BE2C (cell line): ENCODE data around the gene FCF1.

Experiments used
- DNase-seq: peaks from one replicate; pipeline ENCODE4 v3.0.0-alpha.2; 2020
- H3K27me3 ChIP-seq: fragments of 250-450 bp; sonication (Bioruptor Pico); 2 replicates; pipeline ENCODE4 v1.5.1; 2020; ENCODE audit warnings: mild to moderate bottlenecking
- H3K36me3 ChIP-seq: fragments of 250-450 bp; sonication (Bioruptor Pico); 2 replicates; pipeline ENCODE4 v1.5.1; 2020; ENCODE audit warnings: mild to moderate bottlenecking
- H3K4me1 ChIP-seq: fragments of 250-450 bp; sonication (Bioruptor Pico); 2 replicates; pipeline ENCODE4 v1.5.1; 2020
- H3K4me3 ChIP-seq: 2 replicates; pipeline ENCODE4 v1.5.1; 2011; ENCODE audit warnings: low read depth, low read length
- H3K9me3 ChIP-seq: fragments of 250-450 bp; sonication (Bioruptor Pico); 2 replicates; pipeline ENCODE4 v1.5.1; 2020
- CTCF ChIP-seq: IDR thresholded peaks from 2 replicates; pipeline ENCODE4 v1.5.1; 2012; ENCODE audit warnings: mild to moderate bottlenecking, low read depth, low read length

Gene FCF1

DNA sequence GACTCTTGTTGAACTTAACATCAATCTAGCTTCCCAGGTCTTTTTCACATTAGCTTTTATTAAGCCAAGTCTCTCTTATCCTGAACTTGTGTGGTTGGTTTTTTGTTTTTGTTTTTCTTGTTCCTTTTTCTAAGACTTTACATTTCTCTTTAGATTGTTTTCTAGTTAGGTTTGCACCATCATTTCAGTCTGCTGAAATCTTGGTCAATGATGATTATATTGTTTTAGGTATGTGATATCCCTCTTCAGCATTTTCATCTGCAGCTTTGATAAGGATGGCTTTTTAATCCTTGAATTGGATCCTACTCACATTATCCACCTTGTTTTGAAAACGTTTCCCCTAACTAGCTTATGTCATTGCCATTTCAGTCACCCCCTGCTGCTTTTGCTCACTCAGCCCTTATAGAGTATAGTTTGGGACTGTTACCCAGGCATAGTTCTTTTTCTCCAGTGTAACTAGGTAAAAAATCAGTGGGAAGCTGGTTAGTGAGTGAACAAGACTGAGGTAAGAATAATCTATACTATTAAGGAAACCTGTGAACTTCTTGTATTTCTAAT, 72.2 kb downstream of the FCF1 start:
- no peak for TF ChIP-seq CTCF
- peaks cover 74% of the 10 kb centered on the region for H3K36me3 ChIP-seq
- H3K27me3 ChIP-seq, result no peaks in the 10 kb centered on the region
- H3K4me3 ChIP-seq, result no peak overlapping the region
- no peaks in the 10 kb centered on the region for H3K9me3 ChIP-seq
- 0 out of 2 replicates have a peak, but pooled peaks cover 3% of the 10 kb centered on the region for H3K4me1 ChIP-seq
- no peak for DNase-seq

DNA sequence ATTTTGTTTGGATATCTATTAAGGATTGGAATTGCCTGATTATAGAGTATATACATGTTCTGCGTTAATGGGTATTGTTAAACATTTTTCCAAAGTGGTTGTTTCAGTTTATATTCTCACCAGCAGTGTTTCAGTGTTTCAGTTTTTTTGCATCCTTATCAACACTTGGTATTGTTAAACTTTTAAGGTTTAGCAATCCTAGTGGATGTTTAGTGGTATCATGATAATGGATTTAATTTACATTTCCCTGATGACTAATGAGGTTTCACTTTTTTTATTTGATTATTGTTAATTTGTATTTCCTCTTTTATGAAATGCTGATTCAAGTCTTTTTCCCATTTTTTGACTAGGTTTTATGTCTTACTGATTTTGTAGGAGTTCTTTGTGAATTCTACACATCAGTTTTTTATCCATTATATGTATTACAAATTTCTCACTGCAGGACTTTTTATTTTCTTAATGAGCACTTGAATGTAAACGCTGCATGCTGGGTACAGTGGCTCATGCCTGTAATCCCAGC, 73.9 kb downstream of the FCF1 start:
- H3K4me1 ChIP-seq, result 0 out of 2 replicates have a peak, but pooled peaks cover 3% of the 10 kb centered on the region
- H3K9me3 ChIP-seq, result no peaks in the 10 kb centered on the region
- H3K4me3 ChIP-seq, result no peak overlapping the region
- H3K27me3 ChIP-seq, result no peaks in the 10 kb centered on the region
- no peak for TF ChIP-seq CTCF
- DNase-seq, result no peak
- peaks cover 57% of the 10 kb centered on the region for H3K36me3 ChIP-seq
